ENCODE data around the gene XPR1.

XPR1 gene

GRCh38 chr1:180936110-180937011 lies 304.5 kb downstream of the XPR1 start:
- FAIRE-seq = no peak

DNA sequence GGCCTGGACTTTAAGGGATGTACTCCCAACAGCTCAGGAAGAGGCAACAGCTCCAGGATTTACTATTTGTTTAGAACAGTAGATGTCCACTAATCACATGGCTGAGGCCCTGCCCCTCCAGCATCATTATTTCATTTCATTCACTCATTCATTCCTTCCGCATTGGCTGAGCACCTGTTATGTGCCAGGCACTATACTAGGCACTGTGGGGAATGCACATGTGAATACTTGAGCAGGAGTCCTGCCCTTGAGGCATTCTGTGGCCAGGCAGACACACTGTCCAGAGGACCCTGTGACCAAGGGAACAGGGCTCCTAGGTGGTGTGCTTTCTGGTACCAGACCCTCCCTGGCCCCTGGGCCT lies 305.2 kb downstream of the XPR1 start:
- FAIRE-seq = no peak

GRCh38 chr1:180937624-180938225 lies 305.9 kb downstream of the XPR1 start:
- FAIRE-seq = no peak

DNA sequence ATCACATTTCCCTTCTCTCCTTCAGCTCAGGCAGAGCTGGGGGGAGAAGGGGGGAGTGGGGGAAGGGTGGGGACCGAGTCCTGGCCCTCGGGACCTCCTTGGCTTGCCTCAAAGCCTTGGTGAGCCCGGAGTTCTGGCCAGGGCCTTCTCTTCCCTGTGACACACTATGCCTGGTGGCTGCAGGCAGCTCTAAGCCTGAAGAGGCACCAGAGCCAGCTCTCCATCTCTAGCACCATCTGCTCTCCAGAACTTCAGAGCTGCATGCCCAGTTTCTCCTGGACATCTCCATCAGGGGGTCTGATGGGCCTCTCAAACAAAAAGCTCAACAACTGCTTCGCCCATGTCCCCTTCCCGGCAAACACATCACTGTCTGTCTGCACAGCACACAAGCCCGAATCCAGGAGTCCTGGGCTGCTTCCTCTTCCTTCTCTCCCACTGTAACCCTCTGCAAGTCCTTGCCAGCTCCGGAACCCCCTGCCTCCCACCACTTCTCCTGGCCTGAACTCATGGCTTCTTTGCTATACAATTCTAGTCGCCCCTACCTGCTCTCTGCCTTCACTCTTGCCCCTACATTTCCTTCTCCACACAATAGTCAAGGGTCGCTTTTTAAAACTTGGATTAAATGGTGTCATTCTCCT lies 307.4 kb downstream of the XPR1 start:
- no peak for FAIRE-seq

- FAIRE-seq = no peak
Measured at GRCh38 chr1:180939711-180940103, 307.9 kb downstream of the XPR1 start.

All from TTC549 (cell line).